ENCODE measurements around the gene RIC8A. TPM values are rescaled to one million over a fixed set of nuclear protein-coding genes. Genes with fewer than 3 reads are reported as not detected.
A peak's percentile ranks its signal among the peaks of the same experiment; 100 is the strongest.

Gene RIC8A
- total and polyA plus RNA-seq, 9 of the 15 experiments (the other 6 are each of a cell fraction or from before 2014, with no cell fraction given), result 10.7 to 108 (median 72.1) TPM

DNA sequence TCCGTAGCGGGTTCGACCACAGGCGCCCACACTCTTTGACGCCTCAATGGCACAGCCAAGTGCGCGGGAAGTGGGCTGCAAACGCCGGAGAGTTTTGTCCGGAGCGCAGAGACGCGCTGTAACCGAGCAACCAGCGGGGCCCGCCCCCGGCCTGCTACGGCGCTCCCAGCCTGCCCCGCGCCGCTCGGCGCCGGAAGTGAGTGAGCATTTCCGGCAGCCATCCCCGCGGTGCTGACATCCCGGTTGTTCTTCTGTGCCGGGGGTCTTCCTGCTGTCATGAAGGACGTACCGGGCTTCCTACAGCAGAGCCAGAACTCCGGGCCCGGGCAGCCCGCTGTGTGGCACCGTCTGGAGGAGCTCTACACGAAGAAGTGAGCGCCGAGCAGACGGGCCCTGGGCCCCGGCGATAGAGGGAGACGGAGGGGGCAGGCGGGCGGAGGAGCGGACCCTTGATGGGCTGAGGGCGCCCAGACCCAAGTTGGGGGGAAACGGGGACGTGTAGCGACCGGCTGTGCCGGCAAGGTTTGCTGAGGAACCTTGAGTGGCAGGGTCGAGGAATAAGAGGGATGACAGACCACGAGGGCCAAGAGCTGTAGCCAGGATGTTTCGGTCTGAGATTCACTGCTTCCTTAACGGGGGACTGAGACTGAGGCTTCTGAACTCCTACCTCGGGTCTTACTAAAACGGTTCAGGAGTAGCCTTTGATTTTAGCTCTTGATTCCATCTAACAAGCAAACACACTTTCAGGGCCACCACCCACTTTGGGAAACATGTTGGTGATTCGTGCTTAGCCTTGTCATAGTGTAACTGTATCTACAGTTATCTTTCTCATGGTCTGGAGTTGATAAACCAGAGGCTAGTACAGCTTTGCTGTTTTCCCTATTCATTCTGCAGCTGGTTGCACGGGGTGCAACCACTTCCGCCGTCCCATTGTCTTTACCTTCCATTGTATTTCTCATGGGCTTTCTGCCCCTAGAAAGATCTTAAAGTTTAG lies 29.6 kb downstream of the RIC8A start, which contains the start of gene PSMD13 (continued):
- TF ChIP-seq NR0B1 (IDR thresholded peaks at IDR 0.05; ENCODE audit: partially characterized antibody) (no peak), MAX (CRISPR knock-in tag; IDR thresholded peaks at IDR 0.05) (peak; percentile 27; the same call in 1 of the 2 replicates), SUPT5H (IDR thresholded peaks at IDR 0.05) (peak; percentile 83), BRF2 (IDR thresholded peaks at IDR 0.05; ENCODE audit: borderline replicate concordance, insufficient read depth, insufficient read length) (no peak), DNMT1 (IDR thresholded peaks at IDR 0.05) (no peak), SRSF1 (IDR thresholded peaks at IDR 0.05; ENCODE audit: low read depth, low read length) (no peak), LEF1 (IDR thresholded peaks at IDR 0.05) (no peak), PTBP1 (IDR thresholded peaks at IDR 0.05; ENCODE audit: low read depth, low read length) (no peak), ZNF165 (CRISPR knock-in tag; IDR thresholded peaks at IDR 0.05; ENCODE audit: borderline replicate concordance) (no peak), KLF6 (CRISPR knock-in tag; IDR thresholded peaks at IDR 0.05; ENCODE audit: borderline replicate concordance) (no peak), SMARCB1 (IDR thresholded peaks at IDR 0.05; ENCODE audit: insufficient read length, low read depth) (no peak), WHSC1 (IDR thresholded peaks at IDR 0.05; ENCODE audit: low read length) (no peak), GTF2B (IDR thresholded peaks at IDR 0.05; ENCODE audit: extremely low read depth, insufficient read length) (no peak), NEUROD1 (IDR thresholded peaks at IDR 0.05; ENCODE audit: borderline replicate concordance, low read depth, low read length, partially characterized antibody) (peak; percentile 9), SMARCC2 (IDR thresholded peaks at IDR 0.05; ENCODE audit: low read depth) (peak; percentile 40; the same call in 1 of the 2 replicates), HDAC8 (tag; IDR thresholded peaks at IDR 0.05) (no peak), PHTF2 (CRISPR knock-in tag; IDR thresholded peaks at IDR 0.05) (no peak), ZNF740 (CRISPR knock-in tag; IDR thresholded peaks at IDR 0.05) (no peak), ZNF740 (tag; IDR thresholded peaks at IDR 0.05) (no peak)
- TF ChIP-seq, protein P1, sequence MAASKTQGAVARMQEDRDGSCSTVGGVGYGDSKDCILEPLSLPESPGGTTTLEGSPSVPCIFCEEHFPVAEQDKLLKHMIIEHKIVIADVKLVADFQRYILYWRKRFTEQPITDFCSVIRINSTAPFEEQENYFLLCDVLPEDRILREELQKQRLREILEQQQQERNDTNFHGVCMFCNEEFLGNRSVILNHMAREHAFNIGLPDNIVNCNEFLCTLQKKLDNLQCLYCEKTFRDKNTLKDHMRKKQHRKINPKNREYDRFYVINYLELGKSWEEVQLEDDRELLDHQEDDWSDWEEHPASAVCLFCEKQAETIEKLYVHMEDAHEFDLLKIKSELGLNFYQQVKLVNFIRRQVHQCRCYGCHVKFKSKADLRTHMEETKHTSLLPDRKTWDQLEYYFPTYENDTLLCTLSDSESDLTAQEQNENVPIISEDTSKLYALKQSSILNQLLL (CRISPR knock-in tag; IDR thresholded peaks at IDR 0.05; ENCODE audit: borderline replicate concordance), result no peak
- TF ChIP-seq, protein P2, sequence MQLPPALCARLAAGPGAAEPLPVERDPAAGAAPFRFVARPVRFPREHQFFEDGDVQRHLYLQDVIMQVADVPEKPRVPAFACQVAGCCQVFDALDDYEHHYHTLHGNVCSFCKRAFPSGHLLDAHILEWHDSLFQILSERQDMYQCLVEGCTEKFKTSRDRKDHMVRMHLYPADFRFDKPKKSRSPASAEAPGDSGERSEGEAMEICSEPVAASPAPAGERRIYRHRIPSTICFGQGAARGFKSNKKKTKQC (CRISPR knock-in tag; IDR thresholded peaks at IDR 0.05), result no peak; the same call in 1 of the 2 replicates
